Loucy (cell line): Measurements from ENCODE around the gene BORCS6.

Experiments
- H2AFZ ChIP-seq: fragments of 200-600 bp; sonication (generic); 2 replicates; pipeline ENCODE4 v1.6.0; 2016; ENCODE audit warnings: antibody characterized with exemption, mild to moderate bottlenecking, low read length, moderate library complexity
- H3F3A ChIP-seq: fragments of 200-600 bp; 2 replicates; pipeline ENCODE4 v1.6.0; 2016; ENCODE audit warnings: antibody characterized with exemption, low read depth, mild to moderate bottlenecking
- H3K27me3 ChIP-seq: fragments of 200-600 bp; sonication (generic); 2 replicates; pipeline ENCODE4 v1.6.1; 2014; ENCODE audit warnings: low read length, mild to moderate bottlenecking; ENCODE audit not compliant: insufficient read depth, poor library complexity, severe bottlenecking
- H3K36me3 ChIP-seq: fragments of 200-600 bp; sonication (generic); 2 replicates; pipeline ENCODE4 v1.6.1; 2016; ENCODE audit warnings: low read length; ENCODE audit not compliant: insufficient read depth
- H3K4me1 ChIP-seq: fragments of 200-600 bp; sonication (generic); 2 replicates; pipeline ENCODE4 v1.5.1; 2014; ENCODE audit warnings: low read length, mild to moderate bottlenecking; ENCODE audit not compliant: insufficient read depth, poor library complexity, severe bottlenecking
- H3K4me2 ChIP-seq: fragments of 200-600 bp; sonication (generic); 2 replicates; pipeline ENCODE4 v1.6.0; 2014; ENCODE audit warnings: antibody characterized with exemption, low read length, low read depth, mild to moderate bottlenecking; ENCODE audit not compliant: poor library complexity, severe bottlenecking
- H3K4me3 ChIP-seq: fragments of 200-600 bp; sonication (generic); 2 replicates; pipeline ENCODE4 v1.5.1; 2014; ENCODE audit warnings: low read length, mild to moderate bottlenecking, mixed read lengths; ENCODE audit not compliant: poor library complexity, severe bottlenecking
- H3K79me2 ChIP-seq: fragments of 200-600 bp; sonication (generic); 2 replicates; pipeline ENCODE4 v1.6.1; 2014; ENCODE audit warnings: low read length; ENCODE audit not compliant: insufficient read depth
- H3K9ac ChIP-seq: fragments of 200-600 bp; sonication (generic); 2 replicates; pipeline ENCODE4 v1.6.0; 2014; ENCODE audit warnings: mild to moderate bottlenecking, low read depth, low read length, moderate library complexity; ENCODE audit not compliant: poor library complexity, severe bottlenecking
- H3K9me2 ChIP-seq: fragments of 200-600 bp; sonication (generic); replicated peaks from 2 replicates; pipeline ENCODE4 v1.6.1; 2016; ENCODE audit warnings: low read depth, low read length, mixed read lengths
- H3K9me3 ChIP-seq: fragments of 200-600 bp; sonication (generic); 2 replicates; pipeline ENCODE4 v1.6.1; 2014; ENCODE audit warnings: mild to moderate bottlenecking, antibody characterized with exemption, low read length, low read depth; ENCODE audit not compliant: insufficient read depth
- H4K20me1 ChIP-seq: fragments of 200-600 bp; sonication (generic); 2 replicates; pipeline ENCODE4 v1.6.0; 2014; ENCODE audit warnings: antibody characterized with exemption, low read length, mild to moderate bottlenecking; ENCODE audit not compliant: insufficient read depth, poor library complexity, severe bottlenecking
- CTCF ChIP-seq: fragments of 200-600 bp; sonication (generic); conservative IDR thresholded peaks from 2 replicates; pipeline ENCODE4 v1.5.1; 2014; ENCODE audit warnings: mild to moderate bottlenecking, antibody characterized with exemption, low read length
- EZH2phosphoT487 ChIP-seq: fragments of 200-600 bp; IDR thresholded peaks from 2 replicates; pipeline ENCODE4 v1.6.1; 2018; ENCODE audit warnings: antibody characterized with exemption, mild to moderate bottlenecking, moderate library complexity, borderline replicate concordance

BORCS6 gene

DNA sequence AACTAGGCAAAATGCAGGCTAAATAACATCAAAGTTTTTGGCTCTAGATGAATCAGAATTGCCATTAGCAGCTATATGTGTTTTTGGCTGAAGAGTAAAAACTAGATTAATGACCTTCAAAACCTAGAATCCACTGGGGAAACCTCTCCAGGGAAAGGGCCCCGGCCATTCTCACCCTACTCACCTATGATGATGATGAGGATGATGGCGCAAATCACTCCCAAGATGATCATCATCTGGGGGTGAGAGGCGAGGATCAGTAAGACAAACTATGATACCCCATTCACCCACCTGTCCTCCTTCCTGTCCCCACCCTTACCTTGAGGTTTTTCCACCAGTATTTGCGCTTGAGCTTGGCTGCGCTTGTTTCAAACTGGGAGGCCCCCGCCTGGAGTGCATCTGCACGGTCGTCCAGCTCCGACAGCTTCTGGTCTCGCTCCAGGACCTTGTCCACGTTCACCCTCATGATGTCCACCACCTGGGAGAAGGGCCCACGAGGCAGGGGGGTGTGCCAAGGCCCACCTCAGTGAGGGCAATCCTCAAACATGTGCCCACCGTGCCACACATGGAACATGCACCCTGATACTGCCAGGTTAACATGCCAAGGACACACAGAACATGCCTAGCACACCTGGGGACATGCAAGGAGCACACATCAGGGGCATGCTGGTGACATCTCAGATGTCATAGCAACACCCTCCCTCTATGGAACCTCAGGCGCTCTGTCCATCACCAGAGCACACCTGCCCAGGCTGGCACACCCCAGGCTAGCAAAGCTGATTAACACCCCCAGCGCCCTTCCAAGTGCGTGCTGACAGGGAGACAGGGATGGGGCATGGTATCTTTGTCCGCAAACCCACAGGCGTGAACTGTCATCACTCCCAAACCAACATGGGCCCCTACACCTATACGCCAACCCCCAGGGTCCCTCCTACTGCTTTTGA lies 28.4 kb downstream of the BORCS6 start:
- peaks cover 41% of the 10 kb centered on the region for H3K4me1 ChIP-seq
- no peaks in the 10 kb centered on the region for H3K9me3 ChIP-seq
- peak overlapping the region; percentile 100 for H3K4me3 ChIP-seq
- peak overlapping the region; percentile 98 for H3K4me2 ChIP-seq
- H3K36me3 ChIP-seq = no peaks in the 10 kb centered on the region
- no peaks in the 10 kb centered on the region for H3K9me2 ChIP-seq
- peaks cover 42% of the 10 kb centered on the region for H4K20me1 ChIP-seq
- H2AFZ ChIP-seq = no peak overlapping the region
- H3K9ac ChIP-seq = peak overlapping the region; percentile 94
- no peak for TF ChIP-seq EZH2phosphoT487
- H3K27me3 ChIP-seq = peaks cover 4% of the 10 kb centered on the region
- H3F3A ChIP-seq = peaks cover 7% of the 10 kb centered on the region; the same call in 1 of the 2 replicates
- peaks cover 40% of the 10 kb centered on the region for H3K79me2 ChIP-seq

DNA sequence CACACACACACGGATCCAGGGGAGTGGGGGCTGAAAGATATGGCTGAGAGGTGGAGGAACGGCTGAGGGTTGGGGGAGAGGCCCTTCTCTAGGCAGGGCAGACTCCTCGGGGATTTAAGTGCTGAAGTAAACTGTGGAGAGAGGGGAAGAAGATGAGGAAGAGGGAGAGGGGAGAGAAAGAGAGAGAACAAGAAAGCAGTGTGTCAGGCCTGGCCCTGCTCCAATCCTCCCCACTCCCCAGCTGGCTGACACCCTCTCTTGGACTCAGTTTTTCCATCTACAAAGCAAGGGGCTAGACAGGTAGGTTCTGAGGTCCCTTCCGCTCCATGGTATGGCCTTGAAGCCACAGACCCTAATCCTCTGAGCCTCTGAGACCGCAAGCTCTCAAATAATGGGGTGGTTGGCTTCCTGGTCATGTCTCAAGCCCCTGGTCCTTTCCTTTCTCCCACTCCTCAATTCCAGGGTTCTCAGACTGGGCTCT lies 29.2 kb downstream of the BORCS6 start:
- Histone ChIP-seq H3K9ac (peak overlapping the region; percentile 94), H3K79me2 (peaks cover 40% of the 10 kb centered on the region), H4K20me1 (peaks cover 42% of the 10 kb centered on the region), H3K27me3 (peaks cover 4% of the 10 kb centered on the region), H3K36me3 (no peaks in the 10 kb centered on the region), H2AFZ (no peak overlapping the region), H3K9me2 (no peaks in the 10 kb centered on the region), H3K4me1 (peaks cover 42% of the 10 kb centered on the region), H3F3A (peaks cover 7% of the 10 kb centered on the region; the same call in 1 of the 2 replicates), H3K4me3 (peak overlapping the region; percentile 100), H3K9me3 (no peaks in the 10 kb centered on the region), H3K4me2 (peak overlapping the region; percentile 98)
- TF ChIP-seq CTCF (no peak), EZH2phosphoT487 (no peak)

GRCh38 chr17:8160224-8160577 lies 29.8 kb downstream of the BORCS6 start:
- Histone ChIP-seq H3K4me3 (no peak overlapping the region), H3K9me2 (no peaks in the 10 kb centered on the region), H4K20me1 (peaks cover 42% of the 10 kb centered on the region), H3F3A (peaks cover 7% of the 10 kb centered on the region; the same call in 1 of the 2 replicates), H3K27me3 (peaks cover 4% of the 10 kb centered on the region), H3K4me1 (peaks cover 48% of the 10 kb centered on the region), H3K9me3 (no peaks in the 10 kb centered on the region), H2AFZ (no peak overlapping the region), H3K79me2 (peaks cover 40% of the 10 kb centered on the region), H3K4me2 (peak overlapping the region; percentile 17), H3K9ac (no peak overlapping the region), H3K36me3 (no peaks in the 10 kb centered on the region)
- TF ChIP-seq EZH2phosphoT487 (no peak), CTCF (no peak)
